B cell (primary cell): ENCODE measurements around the gene RNH1. TPM values are rescaled to one million over a fixed set of nuclear protein-coding genes. Genes with fewer than 3 reads are reported as not detected.

Experiments
- ATAC-seq: fragments of 200-7000 bp; cut with Tn5 transposase; one replicate; pipeline ENCODE4 v1.10.0; 2021; ENCODE audit warnings: low read depth, mild to moderate bottlenecking, moderate number of reproducible peaks, moderate library complexity
- CTCF ChIA-PET: fragments of 350-600 bp; sonication (Branson Sonifier 250); formaldehyde crosslinking; loops from one replicate; lab custom pipeline; 2021; ENCODE audit warnings: antibody characterized with exemption, inconsistent platforms; lab: Charles Lee
- POLR2A ChIA-PET: fragments of 350-600 bp; sonication (Branson Sonifier 250); formaldehyde crosslinking; loops from one replicate; lab custom pipeline; 2021; ENCODE audit warnings: antibody characterized with exemption; lab: Charles Lee
- DNase-seq: peaks from one replicate; pipeline ENCODE4 v3.0.0; 2013
- H2AFZ ChIP-seq: 2 replicates; pipeline ENCODE4 v1.6.1; 2012; ENCODE audit warnings: mild to moderate bottlenecking, low read depth, low read length; ENCODE audit not compliant: insufficient read depth, poor library complexity, severe bottlenecking
- H3K27ac ChIP-seq, 2 donors: 1 replicate in 1 of 2; 2 replicates in 1 of 2; pipeline ENCODE4 v1.5.1; 2012 to 2013; ENCODE audit warnings: low read length in 2 of 2, mild to moderate bottlenecking in 2 of 2, moderate library complexity in 1 of 2
- H3K27me3 ChIP-seq, 4 experiments: fragments of 200-600 bp in 1 of 4; sonication (generic) in 1 of 4; replicated peaks in 1 of 4; 1 replicate in 2 of 4; 2 replicates in 2 of 4; pipeline versions ENCODE4 v1.6.1 to v1.7.0; 2013 to 2016; ENCODE audit warnings: low read length in 3 of 4, mild to moderate bottlenecking in 2 of 4, mixed read lengths in 1 of 4, moderate library complexity in 1 of 4; ENCODE audit not compliant: insufficient read depth in 4 of 4, control insufficient read depth in 3 of 4; ENCODE audit errors: control extremely low read depth in 1 of 4
- H3K36me3 ChIP-seq, 2 experiments: replicated peaks in 1 of 2; 1 replicate in 1 of 2; 2 replicates in 1 of 2; pipeline versions ENCODE4 v1.6.1 to v1.7.1; 2013; ENCODE audit warnings: low read length in 1 of 2; ENCODE audit not compliant: insufficient read depth in 2 of 2, control insufficient read depth in 1 of 2; ENCODE audit errors: control extremely low read depth in 1 of 2, extremely low read depth in 1 of 2
- H3K4me1 ChIP-seq, 2 donors: fragments of 200-600 bp in 1 of 2; sonication (generic) in 1 of 2; 1 replicate in 1 of 2; 2 replicates in 1 of 2; pipeline versions ENCODE4 v1.5.1 to v1.6.1; 2013 to 2017; ENCODE audit warnings: low read length in 2 of 2; ENCODE audit not compliant: control insufficient read depth in 2 of 2, insufficient read depth in 2 of 2
- H3K4me2 ChIP-seq: replicated peaks from 2 replicates; pipeline ENCODE3; 2012; ENCODE audit warnings: mild to moderate bottlenecking, low read depth, low read length; ENCODE audit not compliant: poor library complexity, severe bottlenecking
- H3K4me3 ChIP-seq, 5 experiments: fragments of 200-600 bp in 1 of 5; sonication (generic) in 1 of 5; 1 replicate in 3 of 5; 2 replicates in 2 of 5; pipeline versions ENCODE4 v1.5.1 to v1.7.0; 2011 to 2016; ENCODE audit warnings: low read length in 4 of 5, mild to moderate bottlenecking in 4 of 5, low read depth in 2 of 5, control low read depth in 1 of 5, moderate library complexity in 1 of 5; ENCODE audit not compliant: insufficient read depth in 1 of 5; ENCODE audit errors: control extremely low read depth in 1 of 5, extremely low read depth in 1 of 5
- H3K79me2 ChIP-seq: fragments of 200-600 bp; sonication (generic); one replicate; pipeline ENCODE4 v1.6.0; 2016; ENCODE audit warnings: low read length; ENCODE audit not compliant: control insufficient read depth, insufficient read depth
- H3K9ac ChIP-seq: fragments of 200-600 bp; sonication (generic); 2 replicates; pipeline ENCODE4 v1.6.1; 2017; ENCODE audit warnings: mild to moderate bottlenecking, low read length, moderate library complexity
- H3K9me3 ChIP-seq, 3 donors: one replicate each; pipeline versions ENCODE4 v1.6.1 to v1.7.1; 2013; ENCODE audit warnings: low read length in 2 of 3; ENCODE audit not compliant: control insufficient read depth in 2 of 3, insufficient read depth in 1 of 3; ENCODE audit errors: control extremely low read depth in 1 of 3
- H4K20me1 ChIP-seq: 2 replicates; pipeline ENCODE4 v1.6.0; 2012; ENCODE audit warnings: mild to moderate bottlenecking, low read length; ENCODE audit not compliant: insufficient read depth, control insufficient read depth, poor library complexity, severe bottlenecking
- H3K27ac Mint-ChIP-seq: one replicate; pipeline ENCODE4 v1.8.0; 2021; ENCODE audit warnings: mixed read lengths
- H3K27me3 Mint-ChIP-seq: one replicate; pipeline ENCODE4 v1.8.0; 2021; ENCODE audit warnings: mixed read lengths
- H3K4me1 Mint-ChIP-seq: one replicate; pipeline ENCODE4 v1.8.0; 2021; ENCODE audit warnings: mixed read lengths
- H3K4me3 Mint-ChIP-seq: one replicate; pipeline ENCODE4 v1.8.0; 2021; ENCODE audit warnings: mixed read lengths
- H3K9me3 Mint-ChIP-seq: one replicate; pipeline ENCODE4 v1.8.0; 2022; ENCODE audit warnings: mixed read lengths; ENCODE audit not compliant: insufficient read depth
- CTCF ChIP-seq: fragments of 200-600 bp; IDR thresholded peaks from one replicate; pipeline ENCODE4 v1.8.0; 2022; ENCODE audit warnings: antibody characterized with exemption, mild to moderate bottlenecking
- EZH2 ChIP-seq: IDR thresholded peaks from 2 replicates; pipeline ENCODE4 v1.6.1; 2012; ENCODE audit warnings: borderline replicate concordance, low read depth, mild to moderate bottlenecking, moderate library complexity, low read length; ENCODE audit not compliant: insufficient read depth, poor library complexity, severe bottlenecking
- WGBS: methylation state at CpG from one replicate; pipeline ENCODE4 v1.1.5; 2013; ENCODE audit warnings: missing lambda C conversion rate; ENCODE audit not compliant: insufficient coverage; 5-methylcytosine and 5-hydroxymethylcytosine counted together
- intact Hi-C: fragments of 100-400 bp; cut with micrococcal nuclease; formaldehyde crosslinking; loops from one replicate; pipeline ENCODE4 v1.10.0; 2022
- polyA plus RNA-seq: library from polyadenylated mRNA; depleted of rRNA; stranded (reverse); fragments of >200 nt; gene quantifications from 2 replicates; pipeline ENCODE4 v1.2.3, GENCODE V29; 2012
- total RNA-seq, 2 donors: library from RNA; stranded (reverse); fragments of 120-200 nt in 1 of 2; gene quantifications; 1 replicate in 1 of 2; 2 replicates in 1 of 2; pipeline versions ENCODE4 v1.2.3 to v1.2.4, GENCODE V29; 2013 to 2022

RNH1 gene
- total and polyA plus RNA-seq, 2 donors (not counting 1 experiment from before 2014, with no cell fraction given), result 81.0 to 159 TPM

DNA sequence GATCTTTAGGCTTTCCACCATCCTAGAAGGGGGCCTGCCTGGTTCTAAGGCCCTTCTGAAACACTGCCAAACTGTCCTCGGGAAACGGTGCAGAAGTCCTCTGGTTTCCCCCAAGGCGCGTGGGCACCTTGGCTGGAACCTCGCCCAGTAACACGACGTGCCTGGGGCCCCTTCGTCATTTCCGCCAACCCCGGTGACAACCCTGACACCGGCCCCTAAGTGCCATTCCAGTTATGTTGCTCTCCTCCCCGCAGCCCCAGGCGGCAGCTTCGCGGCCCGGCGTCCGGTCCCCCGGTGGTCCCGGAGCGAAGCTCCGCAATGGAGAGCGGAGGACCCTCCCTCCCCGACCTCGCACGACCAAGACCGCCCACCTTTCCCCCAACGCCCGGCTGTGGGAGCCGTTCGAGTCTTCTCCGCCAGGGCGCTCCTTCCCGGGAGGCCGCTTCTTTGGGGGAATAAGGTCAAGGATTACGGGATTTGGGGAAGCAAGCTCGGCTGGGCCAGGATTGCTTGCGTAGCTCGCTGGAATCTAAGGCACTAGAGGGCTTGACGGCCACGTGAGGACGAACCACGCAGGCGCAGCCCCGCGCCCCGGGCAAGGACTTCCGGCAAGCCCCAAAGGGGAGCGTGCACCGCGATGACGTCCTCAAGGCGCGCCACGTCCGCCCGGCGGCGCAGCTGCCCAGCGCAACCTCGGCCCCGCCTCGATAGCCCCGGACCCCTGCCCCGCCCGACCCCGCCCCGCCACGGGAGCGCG is 626 bp downstream of the RNH1 start:
- peak; percentile 70 for ATAC-seq
- ChIA-PET CTCF (interaction anchor here (0.8 to 2.1 kb wide), 4 partner anchors 12 to 269 kb away, joined by 3 to 10 read pairs (median 4); no protein-coding TSS in a partner anchor), POLR2A (interaction anchor here (0.7 to 1.6 kb wide), 10 partner anchors 30 to 1869 kb away, joined by 3 to 26 read pairs (median 6); partner anchors contain the start of genes HRAS, LRRC56 and PTDSS2)
- DNase-seq, result peak; percentile 97
- H3K27me3 Mint-ChIP-seq, result no peaks in the 10 kb centered on the region
- peaks cover 46% of the 10 kb centered on the region for H3K79me2 ChIP-seq
- no peaks in the 10 kb centered on the region for H3K9me3 Mint-ChIP-seq
- H2AFZ ChIP-seq, result peak overlapping the region; percentile 71
- peaks cover 0 to 10% (median 0%) of the 10 kb centered on the region in 4 experiments for H3K27me3 ChIP-seq
- peaks cover 0 to 2% (median 0%) of the 10 kb centered on the region in 3 donors for H3K9me3 ChIP-seq
- H4K20me1 ChIP-seq, result peaks cover 33% of the 10 kb centered on the region
- peak overlapping the region; percentile 100 for H3K9ac ChIP-seq
- peak overlapping the region; percentile 99 for H3K4me3 Mint-ChIP-seq
- intact Hi-C loops, result loop anchor here (1.0 to 2.0 kb wide), 8 partner anchors 54 to 302 kb away; partner anchors contain the start of genes BET1L, LMNTD2, PHRF1 and PSMD13
- H3K36me3 ChIP-seq, result peaks cover 0 to 5% of the 10 kb centered on the region in 2 experiments
- peak overlapping the region; percentile 100 for H3K4me2 ChIP-seq
- TF ChIP-seq CTCF, result no peak
- TF ChIP-seq EZH2, result no peak
- WGBS, result under 1% methylated on average over 64 of the region's 71 CpGs
- H3K27ac Mint-ChIP-seq, result peak overlapping the region; percentile 100
- H3K4me1 ChIP-seq, result peaks cover 28 to 45% of the 10 kb centered on the region in 2 donors
- peak overlapping the region; percentile 38 to 100 (median 98) for H3K4me3 ChIP-seq
- peaks cover 38% of the 10 kb centered on the region for H3K4me1 Mint-ChIP-seq
- H3K27ac ChIP-seq, result peak overlapping the region; percentile 100

DNA sequence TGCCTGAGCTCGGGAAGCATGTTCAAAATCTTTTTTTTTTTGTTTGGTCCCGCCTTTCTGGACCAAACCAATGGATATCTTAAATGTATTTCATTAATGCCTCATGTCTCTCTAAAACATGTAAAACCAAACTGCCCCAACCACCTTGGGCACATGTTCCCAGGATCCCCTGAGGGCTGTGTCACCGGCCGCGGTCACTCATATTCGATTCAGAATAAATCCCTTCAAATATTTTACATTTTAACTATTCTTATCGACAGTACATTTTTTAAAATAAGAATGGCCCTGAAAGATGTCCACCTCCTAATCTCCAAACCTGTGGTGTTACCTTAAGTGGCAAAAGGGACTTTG is 2.1 kb downstream of the RNH1 start:
- DNase-seq (peak; percentile 16), ATAC-seq (no peak)
- H3K4me2 ChIP-seq, result peak overlapping the region; percentile 100
- peak overlapping the region; percentile 51 for H3K9ac ChIP-seq
- peaks cover 28 to 49% of the 10 kb centered on the region in 2 donors for H3K4me1 ChIP-seq
- H3K36me3 ChIP-seq, result peaks cover 0 to 17% of the 10 kb centered on the region in 2 experiments
- ChIA-PET POLR2A (no interaction called here), CTCF (interaction anchor here (2.0 to 2.1 kb wide), 2 partner anchors 13 to 56 kb away, joined by 6 to 10 read pairs; no protein-coding TSS in a partner anchor)
- Mint-ChIP-seq H3K4me3 (peak overlapping the region; percentile 71), H3K27me3 (no peaks in the 10 kb centered on the region), H3K9me3 (no peaks in the 10 kb centered on the region), H3K27ac (peak overlapping the region; percentile 75), H3K4me1 (peaks cover 42% of the 10 kb centered on the region)
- peak overlapping the region in 1 of 5 experiments; percentile 33 for H3K4me3 ChIP-seq
- no peak for TF ChIP-seq EZH2
- TF ChIP-seq CTCF, result no peak
- H3K27me3 ChIP-seq, result peaks cover 0 to 10% (median 0%) of the 10 kb centered on the region in 4 experiments
- WGBS, result 60% methylated on average over 2 of the region's 7 CpGs
- peaks cover 48% of the 10 kb centered on the region for H3K79me2 ChIP-seq
- peaks cover 48% of the 10 kb centered on the region for H4K20me1 ChIP-seq
- H3K27ac ChIP-seq, result no peak overlapping the region
- no peak overlapping the region for H2AFZ ChIP-seq
- intact Hi-C loops, result no loop called here
- peaks cover 0 to 2% (median 0%) of the 10 kb centered on the region in 3 donors for H3K9me3 ChIP-seq
